ENCODE data around the gene GPR176. TPM values are rescaled to one million over a fixed set of nuclear protein-coding genes. Genes with fewer than 3 reads are reported as not detected.

Gene GPR176
- total RNA-seq, 1 donor: 120 TPM

DNA sequence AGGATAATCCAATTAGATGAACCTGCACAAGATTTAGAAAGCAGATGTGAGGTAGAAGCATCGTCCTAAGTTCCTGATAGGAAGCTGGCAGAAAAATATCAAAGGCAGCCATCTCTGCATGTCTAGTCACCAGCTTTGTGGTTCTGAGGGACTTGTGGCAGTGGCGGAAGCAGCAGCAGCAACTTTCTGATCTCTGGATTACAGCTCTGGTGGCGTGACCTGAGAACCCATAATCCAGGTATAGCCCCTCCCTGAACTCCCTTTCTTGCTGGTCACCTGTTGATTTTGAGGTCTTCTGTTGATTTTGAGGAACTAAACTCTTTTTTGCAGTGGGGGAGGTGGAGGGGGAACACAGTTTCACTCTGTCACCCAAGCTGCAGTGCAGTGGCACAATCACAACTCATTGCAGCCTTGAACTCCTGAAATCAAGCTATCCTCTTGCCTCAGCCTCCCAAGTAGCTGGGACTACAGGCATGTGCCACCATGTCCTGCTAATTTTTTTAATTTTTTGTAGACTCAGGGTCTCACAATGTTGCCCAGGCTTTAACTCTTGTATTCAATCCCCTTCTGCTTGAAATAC, 145.3 kb downstream of the GPR176 start:
- no peak for DNase-seq (ENCODE audit: low read depth)
- TF ChIP-seq, protein P1, sequence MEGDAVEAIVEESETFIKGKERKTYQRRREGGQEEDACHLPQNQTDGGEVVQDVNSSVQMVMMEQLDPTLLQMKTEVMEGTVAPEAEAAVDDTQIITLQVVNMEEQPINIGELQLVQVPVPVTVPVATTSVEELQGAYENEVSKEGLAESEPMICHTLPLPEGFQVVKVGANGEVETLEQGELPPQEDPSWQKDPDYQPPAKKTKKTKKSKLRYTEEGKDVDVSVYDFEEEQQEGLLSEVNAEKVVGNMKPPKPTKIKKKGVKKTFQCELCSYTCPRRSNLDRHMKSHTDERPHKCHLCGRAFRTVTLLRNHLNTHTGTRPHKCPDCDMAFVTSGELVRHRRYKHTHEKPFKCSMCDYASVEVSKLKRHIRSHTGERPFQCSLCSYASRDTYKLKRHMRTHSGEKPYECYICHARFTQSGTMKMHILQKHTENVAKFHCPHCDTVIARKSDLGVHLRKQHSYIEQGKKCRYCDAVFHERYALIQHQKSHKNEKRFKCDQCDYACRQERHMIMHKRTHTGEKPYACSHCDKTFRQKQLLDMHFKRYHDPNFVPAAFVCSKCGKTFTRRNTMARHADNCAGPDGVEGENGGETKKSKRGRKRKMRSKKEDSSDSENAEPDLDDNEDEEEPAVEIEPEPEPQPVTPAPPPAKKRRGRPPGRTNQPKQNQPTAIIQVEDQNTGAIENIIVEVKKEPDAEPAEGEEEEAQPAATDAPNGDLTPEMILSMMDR (IDR thresholded peaks at IDR 0.05; ENCODE audit: insufficient read depth, low read depth, low read length): no peak
- H3K4me3 ChIP-seq (ENCODE audit: low read depth, low read length): no peak overlapping the region

DNA sequence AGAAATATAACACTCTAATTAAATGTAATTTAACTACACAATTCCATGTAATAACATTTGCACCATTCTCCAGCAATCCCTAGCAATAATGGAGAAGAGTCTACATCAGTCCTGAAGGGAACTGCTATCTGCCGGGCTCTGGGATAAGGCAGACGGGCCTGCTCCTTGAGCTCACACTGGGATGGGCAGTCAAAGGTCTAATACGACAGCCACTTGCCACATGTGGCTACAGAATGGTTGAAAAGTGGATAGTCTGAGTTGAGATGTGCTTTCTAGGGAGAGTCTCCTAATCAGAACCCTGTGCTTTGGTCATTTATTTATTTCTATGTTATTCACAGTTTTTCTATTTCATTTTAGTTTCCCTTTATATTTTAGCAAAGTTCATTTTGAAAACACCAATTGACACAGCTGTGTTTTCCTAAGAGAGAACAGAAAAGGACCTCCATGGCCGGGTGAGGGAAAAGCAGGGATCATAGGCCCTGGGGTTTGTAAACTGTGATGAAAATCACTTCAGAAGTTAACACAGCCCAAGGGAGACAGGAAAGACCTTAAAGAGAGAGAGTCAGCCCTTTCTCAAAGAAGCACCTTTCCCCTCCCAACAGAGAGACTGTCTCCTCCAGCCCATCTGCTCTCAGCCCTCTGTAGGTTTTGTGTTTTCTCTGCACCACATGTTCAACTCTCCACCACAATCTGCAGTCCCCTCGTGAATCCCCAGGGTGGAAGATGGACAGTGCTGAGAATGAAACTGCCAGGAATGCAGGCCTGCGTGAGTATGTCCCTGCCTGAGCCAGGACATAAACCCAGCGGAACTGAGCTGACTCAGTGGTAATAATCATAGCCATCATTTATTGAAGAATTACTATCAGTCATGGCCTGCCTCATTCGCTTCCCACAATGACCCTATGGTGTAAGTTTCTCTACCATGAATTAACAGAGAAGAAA, 149.0 kb downstream of the GPR176 start:
- TF ChIP-seq, protein P1 (IDR thresholded peaks at IDR 0.05; ENCODE audit: insufficient read depth, low read depth, low read length): peak; percentile 3
- peak; percentile 86 for DNase-seq (ENCODE audit: low read depth)
- peak overlapping the region; percentile 0 for H3K4me3 ChIP-seq (ENCODE audit: low read depth, low read length)

DNA sequence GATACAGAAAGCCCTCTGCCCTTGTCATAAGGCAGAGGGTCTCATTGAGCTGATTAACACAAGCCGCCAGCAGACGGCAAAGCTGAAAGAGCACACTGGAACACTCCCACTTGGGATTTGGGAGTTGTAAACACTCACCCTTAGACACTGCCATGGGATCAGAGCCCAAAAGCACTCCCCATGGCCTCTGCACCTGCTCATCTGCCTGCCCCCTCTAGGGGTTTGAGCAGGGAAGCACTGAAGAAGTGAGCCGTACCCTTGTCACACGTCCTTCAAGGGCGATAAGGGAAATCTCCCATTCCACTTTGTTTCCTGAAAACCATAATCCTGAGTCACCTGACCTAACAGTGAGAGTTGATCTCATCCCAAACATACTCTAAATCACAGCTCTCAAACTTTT, 152.1 kb downstream of the GPR176 start:
- no peak overlapping the region for H3K4me3 ChIP-seq (ENCODE audit: low read depth, low read length)
- DNase-seq (ENCODE audit: low read depth): no peak
- TF ChIP-seq, protein P1 (IDR thresholded peaks at IDR 0.05; ENCODE audit: insufficient read depth, low read depth, low read length): no peak

DNA sequence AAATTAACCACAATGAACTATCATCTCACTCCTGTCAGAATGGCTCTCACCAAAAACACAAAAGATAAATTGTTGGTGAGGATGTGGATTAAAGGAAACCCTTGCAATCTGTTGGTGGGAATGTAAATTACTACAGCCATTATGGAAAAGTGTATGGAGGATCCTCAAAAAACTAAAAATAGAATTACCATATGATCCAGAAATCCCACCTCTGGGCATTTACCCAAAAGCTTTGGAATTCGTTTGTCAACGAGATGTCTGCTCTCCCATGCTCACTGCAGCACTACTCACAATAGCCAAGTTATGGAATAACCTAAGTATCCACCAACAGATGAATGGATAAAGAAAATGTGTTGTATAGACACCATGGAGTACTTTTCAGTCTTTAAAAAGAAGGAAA, 159.1 kb downstream of the GPR176 start:
- no peak overlapping the region for H3K4me3 ChIP-seq (ENCODE audit: low read depth, low read length)
- TF ChIP-seq, protein P1 (IDR thresholded peaks at IDR 0.05; ENCODE audit: insufficient read depth, low read depth, low read length): no peak
- DNase-seq (ENCODE audit: low read depth): no peak

DNA sequence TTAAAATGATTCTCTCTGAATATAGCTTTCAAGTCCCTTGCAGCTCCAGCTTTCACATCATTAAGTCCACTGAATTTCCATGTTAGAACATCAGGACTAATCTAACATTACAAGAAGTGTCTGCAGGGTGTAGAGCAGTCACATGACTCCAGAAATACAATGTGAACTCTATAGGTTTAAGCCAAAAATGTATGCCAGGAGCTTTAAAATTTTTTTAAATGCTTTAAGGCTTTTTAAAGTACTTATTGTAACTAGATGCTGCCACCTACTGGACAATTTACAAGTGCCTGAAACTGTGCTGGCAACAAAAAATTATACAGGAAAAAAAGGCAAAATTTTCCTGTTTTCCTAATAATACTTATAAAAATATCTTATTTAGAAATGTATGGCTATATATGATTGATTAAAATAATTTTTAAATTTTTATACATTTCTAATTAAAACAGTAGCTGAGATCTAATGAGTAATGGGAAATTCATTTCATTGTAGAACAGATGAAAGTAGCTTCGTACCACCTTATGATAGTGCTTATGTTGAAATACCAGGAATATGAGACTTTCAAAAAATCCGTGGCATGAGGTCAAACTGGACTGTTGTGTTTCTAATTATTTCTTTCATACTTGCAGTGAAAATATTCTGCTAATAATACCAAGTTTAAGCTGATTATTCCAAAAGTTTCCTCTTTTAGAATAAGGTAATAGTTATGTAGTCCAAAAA, 163.1 kb downstream of the GPR176 start:
- TF ChIP-seq, protein P1 (IDR thresholded peaks at IDR 0.05; ENCODE audit: insufficient read depth, low read depth, low read length): peak; percentile 69
- peak; percentile 81 for DNase-seq (ENCODE audit: low read depth)
- H3K4me3 ChIP-seq (ENCODE audit: low read depth, low read length): no peak overlapping the region

DNA sequence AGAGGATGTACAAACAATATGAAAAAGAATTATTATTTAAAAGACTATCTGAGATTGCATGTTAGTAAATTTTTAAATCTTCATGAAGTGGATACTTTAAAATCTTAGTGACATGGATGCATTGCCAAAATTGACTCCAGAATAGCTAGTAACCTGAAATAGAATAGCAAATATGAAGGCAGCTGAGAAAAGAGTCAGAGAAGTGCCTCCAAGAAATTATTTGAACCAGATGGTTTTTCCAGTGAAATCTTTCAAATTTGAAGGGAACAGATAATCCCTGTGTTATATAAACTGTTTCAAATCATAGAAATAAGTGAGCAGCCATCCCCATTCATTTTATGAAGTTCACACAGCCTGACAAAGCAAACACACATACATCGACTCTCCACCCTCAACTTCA, 167.1 kb downstream of the GPR176 start:
- no peak for DNase-seq (ENCODE audit: low read depth)
- H3K4me3 ChIP-seq (ENCODE audit: low read depth, low read length): no peak overlapping the region
- TF ChIP-seq, protein P1 (IDR thresholded peaks at IDR 0.05; ENCODE audit: insufficient read depth, low read depth, low read length): no peak

All from fibroblast of villous mesenchyme (primary cell).